ENCODE results near the gene DIP2A.

DNA sequence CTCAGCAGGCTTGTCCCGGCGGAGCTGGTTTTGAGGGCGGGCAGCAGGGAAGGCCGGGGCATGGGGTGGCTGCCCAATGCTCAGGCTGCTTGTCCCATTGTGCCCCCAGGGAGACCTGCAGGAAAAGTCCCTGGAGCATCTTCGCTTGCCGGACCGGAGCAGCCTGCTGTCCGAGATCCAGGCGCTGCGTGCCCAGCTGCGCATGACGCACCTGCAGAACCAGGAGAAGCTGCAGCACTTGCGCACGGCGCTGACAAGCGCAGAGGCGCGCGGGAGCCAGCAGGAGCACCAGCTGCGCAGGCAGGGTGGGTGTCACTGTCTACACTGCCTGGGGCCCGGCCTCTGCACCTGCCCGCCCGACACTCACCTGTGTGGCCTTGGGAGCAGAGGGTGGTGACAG lies 30.4 kb upstream of the DIP2A start:
- TF ChIP-seq, protein P1, sequence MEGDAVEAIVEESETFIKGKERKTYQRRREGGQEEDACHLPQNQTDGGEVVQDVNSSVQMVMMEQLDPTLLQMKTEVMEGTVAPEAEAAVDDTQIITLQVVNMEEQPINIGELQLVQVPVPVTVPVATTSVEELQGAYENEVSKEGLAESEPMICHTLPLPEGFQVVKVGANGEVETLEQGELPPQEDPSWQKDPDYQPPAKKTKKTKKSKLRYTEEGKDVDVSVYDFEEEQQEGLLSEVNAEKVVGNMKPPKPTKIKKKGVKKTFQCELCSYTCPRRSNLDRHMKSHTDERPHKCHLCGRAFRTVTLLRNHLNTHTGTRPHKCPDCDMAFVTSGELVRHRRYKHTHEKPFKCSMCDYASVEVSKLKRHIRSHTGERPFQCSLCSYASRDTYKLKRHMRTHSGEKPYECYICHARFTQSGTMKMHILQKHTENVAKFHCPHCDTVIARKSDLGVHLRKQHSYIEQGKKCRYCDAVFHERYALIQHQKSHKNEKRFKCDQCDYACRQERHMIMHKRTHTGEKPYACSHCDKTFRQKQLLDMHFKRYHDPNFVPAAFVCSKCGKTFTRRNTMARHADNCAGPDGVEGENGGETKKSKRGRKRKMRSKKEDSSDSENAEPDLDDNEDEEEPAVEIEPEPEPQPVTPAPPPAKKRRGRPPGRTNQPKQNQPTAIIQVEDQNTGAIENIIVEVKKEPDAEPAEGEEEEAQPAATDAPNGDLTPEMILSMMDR (IDR thresholded peaks at IDR 0.05; ENCODE audit: borderline replicate concordance, extremely low read depth, low read length, poor library complexity, severe bottlenecking) = no peak
- no peak for TF ChIP-seq EZH2 (IDR thresholded peaks at IDR 0.05; ENCODE audit: borderline replicate concordance, low read depth, low read length, severe bottlenecking)

All from DND-41 (cell line).